T-cell (primary cell): ENCODE results near the gene MBTD1. TPM values are rescaled to one million over a fixed set of nuclear protein-coding genes. Genes with fewer than 3 reads are reported as not detected.

Source experiments
- ATAC-seq, 4 experiments: fragments of 200-7000 bp in 3 of 4; fragments of 150-1000 bp in 1 of 4; cut with Tn5 transposase; replicated peaks in 1 of 4; 1 replicate in 3 of 4; 2 replicates in 1 of 4; pipeline ENCODE4 v1.10.0; 2021; ENCODE audit warnings: moderate library complexity in 3 of 4, mild to moderate bottlenecking in 2 of 4, moderate number of reproducible peaks in 1 of 4
- CTCF ChIA-PET, 2 donors: fragments of 300-600 bp; sonication (Branson Sonifier 250); formaldehyde crosslinking; loops; one replicate each; lab custom pipeline; 2022; ENCODE audit warnings: antibody characterized with exemption in 2 of 2; lab: Charles Lee
- POLR2A ChIA-PET, 2 donors: fragments of 300-600 bp; sonication (Branson Sonifier 250); formaldehyde crosslinking; loops; one replicate each; lab custom pipeline; 2022; ENCODE audit warnings: antibody characterized with exemption in 2 of 2; lab: Charles Lee
- DNase-seq, 35 experiments: peaks; one replicate each; pipeline versions ENCODE4 v3.0.0 to v3.0.0-alpha.2; 2013 to 2023
- H3K27ac ChIP-seq: one replicate; pipeline ENCODE4 v1.5.1; 2013; ENCODE audit warnings: low read length
- H3K27me3 ChIP-seq, 2 experiments: replicated peaks in 1 of 2; 1 replicate in 1 of 2; 2 replicates in 1 of 2; pipeline versions ENCODE4 v1.6.1 to v1.7.0; 2013; ENCODE audit warnings: low read length in 1 of 2, mixed read lengths in 1 of 2; ENCODE audit not compliant: control insufficient read depth in 2 of 2, insufficient read depth in 2 of 2; ENCODE audit errors: extremely low read depth in 1 of 2
- H3K36me3 ChIP-seq, 2 donors: 1 replicate in 1 of 2; 2 replicates in 1 of 2; pipeline versions ENCODE4 v1.6.1 to v1.7.0; 2013; ENCODE audit warnings: low read length in 1 of 2; ENCODE audit not compliant: control insufficient read depth in 2 of 2, insufficient read depth in 1 of 2; ENCODE audit errors: extremely low read depth in 1 of 2
- H3K4me1 ChIP-seq, 2 experiments: 1 replicate in 1 of 2; 2 replicates in 1 of 2; pipeline versions ENCODE4 v1.6.1 to v1.7.0; 2013; ENCODE audit warnings: low read length in 2 of 2, mixed read lengths in 1 of 2; ENCODE audit not compliant: insufficient read depth in 2 of 2, control insufficient read depth in 1 of 2; ENCODE audit errors: extremely low read depth in 1 of 2
- H3K4me3 ChIP-seq, 2 donors: 1 replicate in 1 of 2; 2 replicates in 1 of 2; pipeline versions ENCODE4 v1.5.1 to v1.7.0; 2013; ENCODE audit warnings: mild to moderate bottlenecking in 2 of 2, low read length in 1 of 2, moderate library complexity in 1 of 2; ENCODE audit not compliant: control insufficient read depth in 1 of 2; ENCODE audit errors: extremely low read depth in 1 of 2
- H3K9me3 ChIP-seq: 2 replicates; pipeline ENCODE4 v1.7.0; 2013
- H3K27ac Mint-ChIP-seq, 2 donors: one replicate each; pipeline ENCODE4 v1.8.0; 2020 to 2021; ENCODE audit warnings: mild to moderate bottlenecking in 2 of 2, mixed read lengths in 2 of 2
- H3K27me3 Mint-ChIP-seq, 2 donors: one replicate each; pipeline ENCODE4 v1.8.0; 2021 to 2022; ENCODE audit warnings: mixed read lengths in 2 of 2
- H3K36me3 Mint-ChIP-seq: one replicate; pipeline ENCODE4 v1.8.0; 2021; ENCODE audit warnings: mixed read lengths
- H3K4me1 Mint-ChIP-seq, 3 donors: one replicate each; pipeline ENCODE4 v1.8.0; 2020 to 2022; ENCODE audit warnings: mixed read lengths in 3 of 3, mild to moderate bottlenecking in 1 of 3
- H3K4me3 Mint-ChIP-seq, 3 donors: one replicate each; pipeline ENCODE4 v1.8.0; 2020 to 2022; ENCODE audit warnings: mild to moderate bottlenecking in 3 of 3, mixed read lengths in 3 of 3, moderate library complexity in 3 of 3
- H3K9me3 Mint-ChIP-seq, 3 donors: one replicate each; pipeline ENCODE4 v1.8.0; 2020 to 2022; ENCODE audit warnings: mixed read lengths in 3 of 3
- WGBS: methylation state at CpG from one replicate; pipeline ENCODE4 v1.1.5; 2013; ENCODE audit warnings: missing lambda C conversion rate; ENCODE audit not compliant: insufficient coverage; 5-methylcytosine and 5-hydroxymethylcytosine counted together
- total RNA-seq, 35 experiments: library from RNA in 6 of 35; stranded (reverse) in 6 of 35; fragments of 120-200 nt in 1 of 35; gene quantifications; one replicate each; pipeline versions ENCODE4 v1.2.1 to v1.2.4 and lab custom pipeline; 2013 to 2026

MBTD1 gene
- total RNA-seq, 5 donors from 2014 or later (not counting 1 experiment from before 2014, with no cell fraction given): 23.2 to 27.3 (median 24.7) TPM

DNA sequence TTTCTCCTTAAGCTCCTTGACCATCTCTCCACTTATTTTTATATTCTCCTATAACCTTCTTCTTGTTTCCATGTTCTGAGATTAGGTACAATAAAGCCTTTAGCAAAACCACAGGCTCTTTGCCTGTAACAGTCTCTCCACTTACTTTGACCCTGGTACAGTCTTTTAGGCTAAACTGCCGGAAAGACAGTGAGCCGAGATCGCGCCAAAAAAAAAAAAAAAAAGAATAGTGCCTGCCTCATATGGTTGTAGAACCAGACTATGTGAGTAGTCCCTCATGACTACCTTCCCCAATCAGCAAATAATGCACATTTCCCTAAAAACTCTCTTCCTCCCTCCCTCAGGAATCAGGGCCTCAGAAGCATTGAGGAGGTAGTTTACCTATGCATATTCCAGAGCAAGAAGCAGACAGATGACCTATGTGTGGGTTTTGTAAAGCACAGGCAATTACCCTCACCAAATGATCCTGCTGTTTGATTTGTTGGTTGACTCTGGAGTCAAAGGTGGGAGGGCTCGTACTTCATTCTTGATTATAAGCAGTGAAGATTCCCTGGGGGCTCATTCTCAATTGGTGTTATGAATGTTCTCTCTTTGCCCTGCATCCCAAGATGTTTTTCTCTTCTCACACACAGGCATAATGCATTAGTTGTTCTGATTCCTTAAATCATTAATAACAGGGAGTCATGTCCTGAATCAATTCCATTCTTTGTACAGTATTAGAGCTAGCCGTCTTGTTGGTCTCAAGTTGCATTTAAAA, 115.4 kb downstream of the MBTD1 start:
- Mint-ChIP-seq H3K4me1 (no peaks in the 10 kb centered on the region), H3K27me3 (no peaks in the 10 kb centered on the region), H3K9me3 (no peaks in the 10 kb centered on the region), H3K36me3 (no peaks in the 10 kb centered on the region), H3K4me3 (no peak overlapping the region), H3K27ac (no peak overlapping the region)
- Histone ChIP-seq H3K9me3 (no peaks in the 10 kb centered on the region), H3K36me3 (no peaks in the 10 kb centered on the region), H3K27me3 (no peaks in the 10 kb centered on the region), H3K4me1 (no peaks in the 10 kb centered on the region), H3K4me3 (no peak overlapping the region), H3K27ac (no peak overlapping the region)
- DNase-seq (no peak), ATAC-seq (no peak)
- 89% methylated on average over 1 of the region's 6 CpGs for WGBS
- CTCF ChIA-PET: no interaction called here
- POLR2A ChIA-PET: no interaction called here

DNA sequence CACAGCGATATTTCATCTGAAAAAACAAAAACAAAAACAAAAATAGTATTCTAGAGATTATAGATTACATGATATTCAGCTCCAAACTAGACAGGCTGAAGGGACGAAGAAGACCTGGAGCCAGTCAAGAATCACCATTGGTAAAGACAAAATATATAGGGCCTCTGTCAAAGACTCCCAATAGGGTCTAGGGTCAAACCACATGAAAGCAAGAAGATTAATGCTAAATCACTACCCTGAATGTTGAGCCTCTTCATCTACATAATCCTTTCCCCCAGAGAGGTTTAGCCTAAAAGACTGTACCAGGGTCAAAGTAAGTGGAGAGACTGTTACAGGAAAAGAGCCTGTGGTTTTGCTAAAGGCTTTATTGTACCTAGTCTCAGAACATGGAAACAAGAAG, 117.3 kb downstream of the MBTD1 start:
- ATAC-seq (no peak), DNase-seq (no peak)
- no peaks in the 10 kb centered on the region for H3K36me3 Mint-ChIP-seq
- Histone ChIP-seq H3K4me3 (no peak overlapping the region), H3K4me1 (no peaks in the 10 kb centered on the region), H3K36me3 (no peaks in the 10 kb centered on the region), H3K27ac (no peak overlapping the region), H3K9me3 (no peaks in the 10 kb centered on the region), H3K27me3 (no peaks in the 10 kb centered on the region)
- H3K27me3 Mint-ChIP-seq: no peaks in the 10 kb centered on the region
- no peak overlapping the region for H3K4me3 Mint-ChIP-seq
- no peak overlapping the region for H3K27ac Mint-ChIP-seq
- no peaks in the 10 kb centered on the region for H3K4me1 Mint-ChIP-seq
- ChIA-PET CTCF (no interaction called here), POLR2A (no interaction called here)
- no peaks in the 10 kb centered on the region for H3K9me3 Mint-ChIP-seq
- no CpG with 5 or more reads among the region's 2 CpGs for WGBS

DNA sequence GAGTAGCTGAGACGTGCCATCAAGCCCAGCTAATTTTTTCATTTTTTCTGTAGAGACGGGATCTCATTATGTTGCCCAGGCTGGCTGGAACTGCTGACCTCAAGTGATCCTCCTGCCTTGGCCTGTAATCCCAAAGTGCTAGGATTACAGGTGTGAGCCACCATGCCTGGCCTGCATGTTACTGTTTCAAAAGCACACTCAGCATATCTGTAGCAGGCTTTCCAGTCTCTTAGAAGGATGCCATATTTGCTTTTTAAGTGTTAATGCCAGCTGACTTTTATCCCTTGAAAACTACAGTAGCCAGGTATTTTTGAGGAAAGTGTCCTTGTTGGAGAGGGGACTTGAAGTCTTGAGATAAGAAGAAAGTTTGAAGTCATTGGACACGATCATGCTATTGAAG, 123.9 kb downstream of the MBTD1 start:
- Mint-ChIP-seq H3K27me3 (peaks cover 0 to 2% of the 10 kb centered on the region in 2 donors), H3K9me3 (no peaks in the 10 kb centered on the region), H3K4me1 (no peaks in the 10 kb centered on the region), H3K36me3 (no peaks in the 10 kb centered on the region), H3K4me3 (no peak overlapping the region), H3K27ac (no peak overlapping the region)
- Histone ChIP-seq H3K27me3 (no peaks in the 10 kb centered on the region), H3K27ac (no peak overlapping the region), H3K4me1 (no peaks in the 10 kb centered on the region), H3K4me3 (no peak overlapping the region), H3K36me3 (no peaks in the 10 kb centered on the region), H3K9me3 (no peaks in the 10 kb centered on the region)
- WGBS: 92% methylated on average over 3 of the region's 3 CpGs
- CTCF ChIA-PET: interaction anchor here (0.6 to 1.2 kb wide), 2 partner anchors 11 to 110 kb away, joined by 3 to 5 read pairs; no protein-coding TSS in a partner anchor
- no peak for ATAC-seq
- POLR2A ChIA-PET: no interaction called here
- no peak for DNase-seq

DNA sequence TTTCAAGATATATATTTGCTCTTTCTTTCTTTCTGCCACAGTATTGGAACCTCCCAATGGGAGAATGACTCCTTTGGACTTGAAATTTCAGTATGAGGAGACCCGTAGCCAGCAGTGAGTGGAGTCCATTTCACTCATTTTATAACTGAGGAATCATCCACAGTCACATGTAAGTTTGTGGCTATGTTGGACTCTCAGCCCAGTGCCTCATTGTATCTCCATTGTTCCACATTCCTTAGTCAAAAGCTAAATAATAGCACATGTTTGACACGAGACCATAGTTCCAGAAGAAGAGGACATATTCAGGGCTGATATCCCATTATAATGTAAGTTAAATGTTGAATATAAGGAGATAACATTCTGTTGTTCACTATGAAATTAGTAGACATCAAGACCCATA, 126.5 kb downstream of the MBTD1 start:
- no peaks in the 10 kb centered on the region for H3K36me3 Mint-ChIP-seq
- H3K4me3 Mint-ChIP-seq: no peak overlapping the region
- no peaks in the 10 kb centered on the region for H3K9me3 Mint-ChIP-seq
- Histone ChIP-seq H3K27me3 (peaks cover 0 to under 1% of the 10 kb centered on the region in 2 experiments), H3K36me3 (no peaks in the 10 kb centered on the region), H3K4me1 (no peaks in the 10 kb centered on the region), H3K4me3 (no peak overlapping the region), H3K9me3 (no peaks in the 10 kb centered on the region), H3K27ac (no peak overlapping the region)
- ATAC-seq (no peak), DNase-seq (no peak)
- peaks cover 0 to 2% of the 10 kb centered on the region in 2 donors for H3K27me3 Mint-ChIP-seq
- ChIA-PET CTCF (no interaction called here), POLR2A (no interaction called here)
- no CpG with 5 or more reads among the region's 2 CpGs for WGBS
- H3K4me1 Mint-ChIP-seq: no peaks in the 10 kb centered on the region
- H3K27ac Mint-ChIP-seq: no peak overlapping the region

DNA sequence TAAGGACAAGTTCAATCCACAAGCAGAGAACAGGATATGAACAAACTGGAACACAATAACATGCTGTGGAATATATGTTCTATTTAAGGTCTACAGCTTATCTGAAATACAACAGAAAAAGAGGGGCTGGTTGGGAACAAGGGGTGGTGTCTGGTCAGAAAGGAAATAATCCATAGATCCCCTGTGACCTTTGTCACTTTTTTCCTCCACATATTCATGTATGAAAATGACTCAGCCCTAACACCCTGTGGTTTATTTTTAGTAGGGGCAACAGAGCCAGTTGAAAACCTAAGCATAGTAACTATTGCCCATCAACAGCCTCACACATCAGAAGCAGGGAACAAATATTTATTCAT, 126.9 kb downstream of the MBTD1 start:
- Histone ChIP-seq H3K4me1 (no peaks in the 10 kb centered on the region), H3K27me3 (peaks cover 0 to 2% of the 10 kb centered on the region in 2 experiments), H3K27ac (no peak overlapping the region), H3K36me3 (no peaks in the 10 kb centered on the region), H3K9me3 (no peaks in the 10 kb centered on the region), H3K4me3 (no peak overlapping the region)
- peaks cover 0 to 2% of the 10 kb centered on the region in 2 donors for H3K27me3 Mint-ChIP-seq
- ATAC-seq: no peak
- ChIA-PET POLR2A (no interaction called here), CTCF (no interaction called here)
- H3K36me3 Mint-ChIP-seq: no peaks in the 10 kb centered on the region
- H3K9me3 Mint-ChIP-seq: no peaks in the 10 kb centered on the region
- H3K4me1 Mint-ChIP-seq: no peaks in the 10 kb centered on the region
- DNase-seq: no peak
- no peak overlapping the region for H3K4me3 Mint-ChIP-seq
- H3K27ac Mint-ChIP-seq: no peak overlapping the region

DNA sequence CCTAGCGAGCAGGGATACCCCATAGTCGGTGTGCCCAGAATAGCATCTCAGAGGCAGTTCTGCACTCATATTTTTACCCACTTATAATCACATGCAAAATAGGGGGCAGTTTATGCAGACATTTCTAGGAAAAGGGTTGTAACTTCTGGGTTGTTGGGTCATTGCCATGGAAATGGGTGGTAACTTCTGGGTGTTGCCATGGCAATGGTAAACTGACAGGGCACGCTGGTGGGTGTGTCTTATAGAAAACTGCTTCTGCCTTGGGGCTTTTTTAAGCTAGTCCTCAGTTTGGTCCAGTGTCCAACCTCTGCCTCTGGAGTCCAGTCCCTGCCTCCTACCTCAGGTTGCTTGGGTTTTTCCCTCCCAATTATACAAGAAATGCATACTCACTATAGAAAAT, 131.8 kb downstream of the MBTD1 start:
- peaks cover 0 to 2% of the 10 kb centered on the region in 2 donors for H3K27me3 Mint-ChIP-seq
- Histone ChIP-seq H3K36me3 (no peaks in the 10 kb centered on the region), H3K4me3 (no peak overlapping the region), H3K4me1 (no peaks in the 10 kb centered on the region), H3K9me3 (no peaks in the 10 kb centered on the region), H3K27ac (no peak overlapping the region), H3K27me3 (peaks cover 0 to 2% of the 10 kb centered on the region in 2 experiments)
- H3K9me3 Mint-ChIP-seq: no peaks in the 10 kb centered on the region
- no peak overlapping the region for H3K4me3 Mint-ChIP-seq
- DNase-seq: no peak
- ChIA-PET POLR2A (interaction anchor here in 1 of 2 donors (0.6 kb wide), 1 partner anchor 36 kb away, joined by 5 read pairs; no protein-coding TSS in a partner anchor), CTCF (no interaction called here)
- H3K4me1 Mint-ChIP-seq: no peaks in the 10 kb centered on the region
- no peaks in the 10 kb centered on the region for H3K36me3 Mint-ChIP-seq
- H3K27ac Mint-ChIP-seq: no peak overlapping the region
- no peak for ATAC-seq
- no CpG with 5 or more reads among the region's 3 CpGs for WGBS
